HG03196 (cell line): Measurements from ENCODE around the gene GPC6.

Source experiments
- ATAC-seq: cut with Tn5 transposase; IDR thresholded peaks from one replicate; pipeline ENCODE4 v1.9.1; 2021; ENCODE audit not compliant: unreplicated experiment

Gene GPC6

DNA sequence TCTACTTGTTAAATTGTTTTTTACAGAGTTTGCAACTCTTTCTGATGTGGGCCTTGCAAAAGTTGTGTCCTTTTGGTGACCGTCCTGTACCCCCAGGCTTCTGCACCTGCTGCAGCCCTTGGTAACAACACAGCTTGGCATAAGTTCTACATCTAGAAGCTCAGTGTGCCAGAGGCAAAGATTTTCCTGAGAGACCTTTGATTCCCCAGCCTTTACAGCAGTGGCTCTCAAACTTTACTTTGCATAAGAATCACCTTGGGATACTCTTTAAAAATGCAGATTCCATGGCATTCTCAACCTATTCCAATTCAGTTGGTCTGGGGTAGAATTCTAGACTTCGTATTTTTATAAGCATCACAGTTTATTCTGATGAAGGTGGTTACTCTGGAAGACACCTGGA, 991.9 kb downstream of the GPC6 start:
- ATAC-seq, result no peak

DNA sequence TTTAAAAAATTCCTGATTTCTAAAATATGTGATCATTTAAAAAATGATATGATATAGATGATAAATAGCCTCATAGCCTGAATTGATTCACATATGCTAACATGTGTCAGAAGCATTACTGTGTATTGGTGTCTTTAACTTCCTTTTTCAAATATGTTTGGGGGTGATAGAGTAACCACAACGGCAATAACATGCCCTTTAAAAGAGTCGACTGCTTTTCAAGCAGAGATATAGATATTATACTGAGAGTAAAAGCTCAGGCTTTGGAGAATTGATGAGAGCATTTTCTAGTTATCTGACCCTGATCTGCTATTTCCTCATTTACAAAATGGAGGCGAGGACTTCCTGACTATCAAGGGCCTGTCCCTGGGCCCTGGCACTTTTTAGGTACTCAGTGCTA, 992.3 kb downstream of the GPC6 start:
- ATAC-seq, result no peak

DNA sequence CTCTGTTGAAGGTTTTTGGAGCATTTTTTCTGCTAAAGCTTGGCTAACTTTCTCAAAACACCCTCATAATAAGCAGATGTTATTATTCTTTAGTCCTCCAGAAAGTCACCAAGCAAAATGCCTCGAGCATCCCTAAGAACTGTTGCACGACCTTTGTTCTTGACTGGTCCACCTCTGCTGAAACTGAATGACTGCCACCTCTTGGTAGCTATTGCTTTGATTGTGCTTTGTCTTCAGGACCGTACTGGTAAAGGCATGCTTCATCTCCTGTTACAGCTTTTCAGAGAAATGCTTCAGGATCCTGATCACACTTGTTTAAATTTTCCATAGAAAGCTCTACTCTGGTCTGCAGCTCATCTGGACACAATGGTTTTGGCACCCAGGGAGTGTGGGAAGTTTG, 998.1 kb downstream of the GPC6 start:
- no peak for ATAC-seq

DNA sequence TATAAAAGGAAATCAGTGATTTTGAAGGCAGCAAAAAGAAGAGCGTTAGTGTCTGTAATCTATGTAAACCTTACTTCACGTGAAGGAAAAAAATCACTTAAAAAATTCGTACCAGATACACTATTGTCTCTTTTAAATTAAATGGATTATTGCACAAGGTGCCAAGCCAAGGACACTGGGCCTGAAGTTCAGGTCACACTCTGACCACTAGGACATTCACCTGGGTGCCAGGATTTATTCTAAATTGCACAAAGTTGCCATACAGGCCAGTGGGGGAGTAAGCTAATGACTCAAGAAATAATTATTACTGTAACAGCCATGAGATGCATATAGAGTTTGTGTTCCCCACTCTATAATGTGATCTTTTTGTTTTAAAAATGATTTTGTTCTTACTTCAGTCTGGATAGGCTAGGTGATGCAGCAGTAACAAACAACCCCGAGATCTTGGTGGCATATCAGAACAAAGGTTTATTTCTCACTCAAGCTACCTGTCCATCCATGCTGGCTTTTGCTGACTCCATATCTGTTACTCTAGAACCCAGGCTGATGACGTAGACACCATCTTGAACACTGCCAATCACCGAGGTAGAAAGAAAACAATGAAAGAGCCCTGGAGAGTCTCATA, 1000.8 kb downstream of the GPC6 start:
- no peak for ATAC-seq

DNA sequence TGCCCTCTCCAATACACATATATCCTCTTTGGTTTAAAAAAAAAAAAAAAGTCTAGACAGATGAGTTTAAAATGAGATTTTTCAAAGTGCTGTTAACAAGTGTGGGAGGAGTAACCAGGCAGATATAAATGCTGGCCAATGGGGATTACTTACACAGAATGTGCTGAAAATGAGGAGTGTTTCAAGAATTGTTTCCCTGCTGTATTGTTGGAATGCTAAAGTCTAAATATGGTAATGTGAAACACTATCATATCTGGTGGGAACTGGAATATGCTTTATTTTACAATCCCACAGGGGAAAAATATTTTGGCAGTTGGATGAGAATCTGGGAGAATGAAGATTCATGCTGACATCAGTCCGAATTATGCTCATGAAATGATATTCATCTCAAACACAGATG, 1002.2 kb downstream of the GPC6 start:
- no peak for ATAC-seq

DNA sequence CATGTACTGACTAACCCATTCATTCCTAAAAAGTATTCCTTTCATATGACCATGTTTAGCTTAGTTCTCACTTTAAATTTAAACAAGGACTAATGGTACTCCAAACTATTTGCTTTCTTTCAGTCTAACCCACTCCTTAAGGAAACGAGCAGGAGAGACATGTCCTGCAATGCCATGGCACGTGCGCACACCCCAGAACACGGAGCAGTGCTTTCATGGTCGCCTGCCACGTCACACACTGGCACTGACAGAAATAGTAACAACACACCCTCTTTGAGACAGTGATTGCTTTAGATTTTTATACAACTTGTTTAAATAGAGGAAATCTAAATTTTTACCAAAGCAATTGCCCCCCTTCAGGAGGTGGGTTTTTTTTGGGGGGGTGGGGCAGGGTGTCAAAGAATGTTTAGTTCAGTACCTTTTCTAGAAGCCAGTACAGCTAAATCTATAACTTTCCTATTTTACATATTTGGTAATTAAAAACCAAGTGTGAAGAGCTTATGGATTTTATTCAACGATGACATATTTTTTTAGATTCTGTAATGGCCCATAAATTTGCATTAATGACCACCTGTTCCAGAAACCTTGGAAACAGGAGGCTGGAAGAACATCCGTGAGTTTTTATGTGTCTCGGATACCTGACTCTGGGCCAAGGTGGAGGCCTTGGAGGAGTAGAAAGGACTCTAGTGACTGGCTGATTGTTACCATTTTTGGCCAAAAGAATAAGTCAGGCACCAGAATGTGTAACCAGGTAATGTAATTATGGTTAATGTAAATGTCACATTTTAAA, 1005.7 kb downstream of the GPC6 start:
- ATAC-seq, result no peak

DNA sequence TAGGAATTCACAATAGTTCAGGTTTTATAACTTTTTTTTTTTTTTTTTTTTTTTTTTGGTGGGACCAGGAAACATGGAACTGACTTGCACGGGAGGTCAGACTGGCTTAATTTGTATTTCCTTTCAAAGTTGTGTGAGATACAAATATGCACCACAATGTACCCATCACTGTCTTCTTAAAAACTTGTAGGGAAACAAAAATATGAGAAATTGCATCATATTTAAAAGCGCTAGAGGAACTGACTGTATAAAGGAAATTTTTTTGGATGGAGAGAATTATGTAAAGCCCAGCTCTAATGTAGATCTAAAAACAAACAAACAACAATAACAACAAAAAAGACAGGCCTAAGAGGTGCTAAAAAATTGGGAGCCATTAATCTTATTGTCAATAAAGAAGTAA, 1006.3 kb downstream of the GPC6 start:
- ATAC-seq, result no peak

DNA sequence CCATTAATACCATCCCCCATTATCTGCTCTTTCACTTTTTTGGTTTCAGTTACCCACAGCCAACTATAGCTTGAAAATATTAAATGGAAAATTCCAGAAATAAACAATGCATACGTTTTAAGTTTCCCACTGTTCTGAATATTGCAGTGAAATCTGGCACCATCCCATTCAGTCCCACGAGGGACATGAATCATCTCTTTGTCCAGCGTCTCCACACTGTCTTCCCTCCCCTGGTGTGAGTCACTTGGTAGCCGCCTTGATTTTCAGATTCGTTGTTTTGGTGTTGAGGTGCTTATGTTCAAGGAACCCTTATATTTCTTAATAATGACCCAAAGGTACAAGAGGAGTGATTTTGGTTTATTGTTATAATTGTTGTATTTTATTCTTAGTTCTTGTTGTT, 1006.8 kb downstream of the GPC6 start:
- no peak for ATAC-seq

DNA sequence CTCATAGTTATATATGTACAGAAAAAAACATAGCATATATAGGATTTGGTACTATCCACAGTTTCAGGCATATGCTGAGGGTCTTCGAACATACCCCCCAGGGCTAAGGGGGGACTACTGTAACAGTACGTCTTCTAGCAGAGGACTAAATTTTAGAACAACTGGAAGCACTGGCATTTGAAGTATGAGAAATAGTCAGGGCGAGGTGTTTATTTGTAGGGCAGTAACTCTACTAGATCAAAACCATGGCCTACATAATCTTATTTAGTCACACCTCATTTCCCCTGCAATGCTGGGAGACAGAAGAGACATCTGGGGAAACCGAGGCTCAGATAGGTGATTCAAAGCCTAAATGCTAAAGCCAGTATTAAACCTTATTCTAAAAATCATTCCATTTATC, 1007.2 kb downstream of the GPC6 start:
- no peak for ATAC-seq

DNA sequence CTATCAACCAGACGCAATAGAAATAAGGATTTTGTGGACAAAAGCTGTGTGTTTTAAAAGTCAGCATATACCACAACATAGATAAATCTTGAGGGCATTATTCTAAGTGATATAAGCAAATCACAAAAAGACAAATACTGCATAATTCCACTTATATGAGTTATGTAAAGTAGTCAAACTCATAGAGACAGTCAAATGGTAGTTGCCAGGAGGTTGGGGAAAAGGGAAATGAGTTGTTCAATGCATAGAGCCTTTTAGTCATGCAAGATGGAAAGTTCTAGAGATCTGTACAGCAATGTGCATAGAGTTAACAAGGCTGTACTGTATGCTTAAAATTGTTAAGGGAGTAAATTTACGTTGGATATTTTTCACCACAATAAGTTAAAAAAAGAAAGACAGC, 1008.1 kb downstream of the GPC6 start:
- no peak for ATAC-seq

DNA sequence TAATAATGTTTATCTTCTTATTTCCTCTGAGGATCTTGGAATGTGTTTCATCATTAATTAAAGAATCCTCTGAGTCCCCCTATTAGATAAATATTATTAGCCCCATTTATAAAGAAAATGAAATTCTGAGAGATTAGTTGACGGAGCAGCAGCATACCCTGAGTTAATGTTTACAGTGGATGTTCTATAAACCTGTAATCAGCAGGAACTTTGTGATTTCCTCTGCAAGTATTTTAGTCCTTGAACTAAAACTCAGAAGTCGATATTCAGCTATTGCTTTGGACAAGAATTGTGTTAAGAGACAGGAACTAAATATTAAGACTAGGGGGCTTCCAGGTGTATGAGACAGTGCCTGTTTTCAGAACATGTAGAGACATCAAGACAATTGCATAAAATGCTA, 1009.5 kb downstream of the GPC6 start:
- ATAC-seq, result no peak

DNA sequence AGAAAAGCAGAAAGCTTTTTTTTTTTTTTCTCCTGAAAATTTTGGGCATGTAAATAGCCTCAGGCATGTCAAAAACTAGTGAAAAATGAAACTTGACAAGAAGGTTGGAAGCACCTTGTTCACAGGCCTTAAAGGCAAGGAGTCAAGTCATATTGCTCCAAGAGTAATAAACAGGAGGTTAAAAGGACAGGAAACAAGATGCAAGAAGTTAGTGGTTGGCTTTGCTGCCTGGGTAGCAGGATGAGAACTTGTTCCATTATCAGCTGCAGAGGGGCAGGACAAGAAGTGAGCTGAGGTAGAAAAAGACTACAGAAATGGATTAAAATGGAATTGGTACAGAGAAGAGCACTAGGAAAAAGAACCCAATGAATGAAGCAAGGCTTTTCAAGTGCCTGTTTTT, 1010.3 kb downstream of the GPC6 start:
- ATAC-seq, result no peak

DNA sequence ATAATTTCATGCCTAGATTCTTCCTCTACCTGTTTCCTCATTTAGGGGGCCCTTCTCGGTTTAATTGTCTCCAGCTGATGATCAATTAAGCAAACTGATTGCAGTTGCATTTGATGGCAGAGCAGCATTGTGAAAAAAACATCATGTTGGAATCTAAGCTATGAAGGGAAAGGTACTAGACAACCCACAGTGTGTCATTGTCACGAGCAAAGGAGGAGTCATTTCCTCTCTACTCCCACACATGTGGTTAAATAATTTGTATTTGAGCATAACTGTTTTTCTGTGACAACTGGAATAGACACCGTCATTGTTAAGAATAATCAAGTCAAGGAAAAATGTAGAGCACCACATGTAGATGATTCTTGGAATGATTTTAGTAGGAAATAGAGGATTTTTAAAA, 1012.5 kb downstream of the GPC6 start:
- ATAC-seq, result no peak

DNA sequence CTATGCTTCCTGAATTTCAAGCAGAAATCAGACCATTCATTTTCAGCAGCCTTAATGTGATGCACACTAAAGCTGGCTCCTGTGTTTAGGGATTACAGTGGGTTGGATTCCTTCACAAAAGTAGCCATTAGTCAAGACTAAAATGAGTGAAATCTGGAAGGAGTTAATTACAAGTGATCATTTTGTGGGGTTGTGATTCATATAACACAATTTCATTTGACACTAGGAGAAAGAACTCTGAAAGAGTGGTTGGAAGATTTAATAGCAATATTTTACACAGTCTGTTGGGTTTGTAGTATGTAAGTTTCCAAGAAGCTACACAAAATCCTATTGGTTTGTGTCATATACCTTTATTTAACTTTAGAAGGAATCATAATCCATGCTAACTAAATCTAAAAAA, 1015.9 kb downstream of the GPC6 start:
- no peak for ATAC-seq

DNA sequence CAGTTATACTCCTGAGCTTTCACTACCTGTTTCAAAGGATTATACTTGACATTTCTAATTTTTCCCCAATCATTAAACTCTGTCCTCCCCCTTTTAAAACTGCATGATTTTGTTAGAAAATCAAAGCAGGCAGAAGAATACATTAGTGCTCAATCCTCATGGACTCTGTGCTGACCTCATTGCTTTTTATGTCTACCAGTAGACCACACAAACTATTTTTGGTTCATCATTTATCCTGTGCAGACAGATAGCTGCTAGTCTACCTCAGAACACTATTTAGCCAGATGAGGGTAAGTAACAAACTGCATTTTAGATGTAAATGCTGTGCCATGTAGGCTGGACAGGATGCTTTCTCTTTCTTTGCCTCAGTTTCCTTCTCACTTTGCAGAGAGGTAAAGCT, 1016.9 kb downstream of the GPC6 start:
- no peak for ATAC-seq

DNA sequence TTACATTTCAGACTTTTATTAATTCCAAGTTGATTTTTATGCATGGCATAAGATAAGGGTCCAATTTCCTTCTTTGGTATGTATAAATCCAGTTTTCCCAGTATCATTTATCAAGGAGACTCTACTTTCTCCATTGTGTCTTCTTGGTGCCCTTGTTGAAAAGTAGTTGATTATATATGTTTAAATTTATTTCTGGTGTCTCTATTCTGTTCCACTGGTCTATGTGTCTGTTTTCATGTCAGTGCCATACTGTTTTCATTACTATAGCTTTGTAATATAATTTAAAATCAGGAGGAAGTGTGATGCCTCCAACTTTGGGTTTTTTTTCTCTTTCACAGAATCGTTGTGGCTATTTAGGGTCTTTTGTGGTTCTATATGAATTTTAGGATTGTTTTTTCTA, 1019.9 kb downstream of the GPC6 start:
- no peak for ATAC-seq

DNA sequence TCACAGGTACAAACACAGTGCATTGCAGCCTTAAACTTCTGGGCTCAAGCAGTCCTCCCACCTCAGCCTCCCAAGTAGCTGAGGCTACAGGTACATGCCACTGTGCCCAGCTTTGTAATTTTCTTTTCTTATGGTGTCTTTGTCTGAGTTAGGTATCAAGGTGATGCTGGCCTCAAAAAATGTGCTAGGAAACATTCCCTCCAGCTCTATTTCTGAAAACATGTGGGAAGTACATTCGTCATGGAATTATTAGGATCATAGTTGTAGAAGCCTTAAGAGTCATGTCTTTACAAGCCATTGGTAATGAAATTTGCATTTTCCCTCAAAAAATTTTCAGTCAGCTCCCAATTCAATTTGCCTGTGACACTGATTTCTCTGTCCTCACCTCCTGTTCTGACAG, 1021.3 kb downstream of the GPC6 start:
- ATAC-seq, result no peak

DNA sequence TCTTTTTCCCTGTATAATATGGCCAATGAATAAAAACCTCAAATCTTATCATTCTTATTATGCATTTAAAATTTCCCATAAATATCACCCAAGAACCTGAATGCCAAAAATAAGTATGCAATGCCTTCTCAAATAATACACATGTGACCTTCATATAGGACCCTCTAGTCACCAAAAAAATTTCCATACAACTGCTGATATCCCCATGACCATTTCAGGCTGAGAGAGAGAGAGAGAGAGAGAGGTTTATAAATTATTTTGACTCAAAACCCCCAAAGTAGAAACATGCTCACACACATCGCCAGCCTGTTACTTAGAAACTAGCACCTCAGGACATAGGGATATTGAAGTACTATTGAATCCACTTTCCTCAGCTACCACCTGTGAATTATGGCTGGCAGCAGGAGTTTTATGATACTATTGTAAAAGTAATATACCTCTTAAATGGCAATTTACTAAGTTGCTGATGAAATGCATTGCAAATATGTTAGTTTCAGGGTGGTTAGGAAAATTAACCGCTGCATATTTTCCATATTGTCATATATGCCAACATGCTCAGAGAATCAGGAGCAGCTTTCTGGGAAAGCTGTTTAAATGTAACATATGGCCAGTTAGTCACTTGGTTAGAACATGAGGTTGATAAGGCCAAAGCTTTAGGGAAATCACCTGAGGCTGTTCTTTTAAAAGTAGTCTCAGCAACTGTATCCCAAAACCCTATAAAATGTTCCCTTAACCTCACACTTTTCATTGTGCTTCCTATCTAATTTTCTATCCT, 1022.0 kb downstream of the GPC6 start:
- ATAC-seq, result no peak

DNA sequence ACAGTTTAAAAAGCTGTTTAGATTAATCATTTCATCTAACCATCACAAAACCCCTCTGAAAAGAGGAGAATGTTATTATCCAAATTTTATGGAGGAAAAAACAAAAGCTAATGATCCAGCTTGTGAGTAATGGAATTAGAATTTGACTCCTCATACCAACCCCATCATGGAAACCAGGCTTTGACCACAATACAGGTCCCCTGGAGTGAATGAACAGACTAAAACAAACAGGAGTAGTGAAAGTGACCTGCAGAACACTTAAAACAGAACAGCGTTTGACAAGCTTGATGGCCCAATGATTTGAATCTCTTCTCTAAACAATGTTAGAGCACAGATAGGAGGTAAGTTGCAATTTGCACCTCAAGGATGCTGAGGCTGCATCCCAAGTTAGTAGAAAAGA, 1022.9 kb downstream of the GPC6 start:
- ATAC-seq, result no peak

DNA sequence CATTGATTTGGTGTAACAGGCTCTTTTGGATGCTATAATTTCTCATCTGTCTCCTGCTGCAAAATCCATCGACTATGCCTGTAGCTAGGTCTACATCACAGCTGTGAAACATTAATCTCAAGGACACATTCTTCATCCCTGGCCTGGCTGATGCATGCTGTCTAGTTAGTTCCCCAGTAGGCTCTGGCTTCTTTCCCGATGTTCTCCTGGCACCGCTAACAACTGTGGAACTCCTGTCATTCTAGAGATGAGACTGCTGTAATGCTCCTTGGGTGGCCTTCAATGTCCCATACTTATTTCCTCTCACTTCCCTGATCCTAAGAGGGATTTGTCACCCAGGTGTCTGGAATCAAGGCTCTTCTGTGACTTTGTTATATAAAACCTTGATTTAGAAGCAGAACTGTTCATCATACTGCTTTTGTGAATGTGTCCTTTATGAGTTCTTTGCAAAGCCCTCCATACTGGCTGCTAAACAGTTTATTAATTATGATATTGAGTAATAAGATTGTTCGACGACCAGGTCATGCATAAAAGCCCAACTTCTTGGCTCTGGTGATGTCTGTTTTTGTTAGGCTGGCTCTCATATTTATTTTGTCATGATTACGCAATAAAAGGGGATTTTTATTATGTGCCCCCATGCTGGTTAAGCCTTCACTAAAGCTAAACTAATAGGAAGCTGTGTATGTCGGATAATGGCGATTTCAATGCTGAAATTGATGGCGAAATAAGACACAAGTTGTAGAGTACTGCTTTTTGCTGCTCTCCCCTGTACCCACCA, 1025.4 kb downstream of the GPC6 start:
- ATAC-seq, result no peak

DNA sequence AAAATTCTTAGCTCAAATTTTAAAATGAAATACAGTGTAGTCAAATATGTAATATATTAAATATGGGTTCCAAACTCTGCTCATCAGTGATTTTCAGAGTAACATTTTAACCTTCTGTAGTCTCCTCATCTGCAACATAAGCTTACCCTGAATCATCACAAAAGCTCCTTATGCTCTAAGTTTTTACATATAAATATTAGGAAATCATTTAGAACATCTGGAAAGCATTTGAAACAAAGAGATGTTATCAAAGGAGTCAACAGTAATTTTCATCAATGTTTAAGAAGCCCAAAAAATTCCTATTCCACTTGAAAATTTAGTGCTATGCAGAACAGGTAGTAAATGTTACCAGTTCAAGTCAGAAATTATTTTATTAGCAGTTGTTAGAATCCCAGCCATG, 1028.1 kb downstream of the GPC6 start:
- no peak for ATAC-seq
